ENCODE data around the gene OPRD1.

- TF ChIP-seq CREB1 (IDR thresholded peaks at IDR 0.05; ENCODE audit: low read depth) (no peak), EP300 (IDR thresholded peaks at IDR 0.05; ENCODE audit: borderline replicate concordance) (no peak), MAX (IDR thresholded peaks at IDR 0.05) (no peak), RAD21 (IDR thresholded peaks at IDR 0.05; ENCODE audit: low read depth) (no peak), TAF1 (IDR thresholded peaks at IDR 0.05; ENCODE audit: low read depth) (no peak), CEBPB (IDR thresholded peaks at IDR 0.05) (no peak), FOXM1 (IDR thresholded peaks at IDR 0.05; ENCODE audit: borderline replicate concordance, low read depth) (no peak), REST (IDR thresholded peaks at IDR 0.05; ENCODE audit: low read depth) (no peak), YY1 (IDR thresholded peaks at IDR 0.05; ENCODE audit: low read depth) (no peak), NFIC (IDR thresholded peaks at IDR 0.05) (no peak), TCF12 (IDR thresholded peaks at IDR 0.05; ENCODE audit: low read depth) (no peak), TEAD4 (IDR thresholded peaks at IDR 0.05) (no peak), ZBTB7A (IDR thresholded peaks at IDR 0.05; ENCODE audit: low read depth) (no peak), EGR1 (IDR thresholded peaks at IDR 0.05) (no peak)
Measured at GRCh38 chr1:28889357-28889756, 77.4 kb downstream of the OPRD1 start.

Data from Ishikawa (cell line).